ENCODE measurements around the gene SLC5A4.

Gene SLC5A4

GRCh38 chr22:32255217-32255616, at the start of gene SLC5A4:
Gene SLC5A4, minus strand, starts transcription at chr22:32255347. Its CDS starts 18 bp downstream, at chr22:32255329.
- TF ChIP-seq NFIC (IDR thresholded peaks at IDR 0.05), result no peak
- no peak for TF ChIP-seq EGR1 (IDR thresholded peaks at IDR 0.05)
- no peak for TF ChIP-seq RAD21 (IDR thresholded peaks at IDR 0.05; ENCODE audit: low read depth)
- TF ChIP-seq TCF12 (IDR thresholded peaks at IDR 0.05; ENCODE audit: low read depth), result no peak
- TF ChIP-seq CEBPB (IDR thresholded peaks at IDR 0.05), result no peak
- no peak for TF ChIP-seq TAF1 (IDR thresholded peaks at IDR 0.05; ENCODE audit: low read depth)
- TF ChIP-seq, protein P1, sequence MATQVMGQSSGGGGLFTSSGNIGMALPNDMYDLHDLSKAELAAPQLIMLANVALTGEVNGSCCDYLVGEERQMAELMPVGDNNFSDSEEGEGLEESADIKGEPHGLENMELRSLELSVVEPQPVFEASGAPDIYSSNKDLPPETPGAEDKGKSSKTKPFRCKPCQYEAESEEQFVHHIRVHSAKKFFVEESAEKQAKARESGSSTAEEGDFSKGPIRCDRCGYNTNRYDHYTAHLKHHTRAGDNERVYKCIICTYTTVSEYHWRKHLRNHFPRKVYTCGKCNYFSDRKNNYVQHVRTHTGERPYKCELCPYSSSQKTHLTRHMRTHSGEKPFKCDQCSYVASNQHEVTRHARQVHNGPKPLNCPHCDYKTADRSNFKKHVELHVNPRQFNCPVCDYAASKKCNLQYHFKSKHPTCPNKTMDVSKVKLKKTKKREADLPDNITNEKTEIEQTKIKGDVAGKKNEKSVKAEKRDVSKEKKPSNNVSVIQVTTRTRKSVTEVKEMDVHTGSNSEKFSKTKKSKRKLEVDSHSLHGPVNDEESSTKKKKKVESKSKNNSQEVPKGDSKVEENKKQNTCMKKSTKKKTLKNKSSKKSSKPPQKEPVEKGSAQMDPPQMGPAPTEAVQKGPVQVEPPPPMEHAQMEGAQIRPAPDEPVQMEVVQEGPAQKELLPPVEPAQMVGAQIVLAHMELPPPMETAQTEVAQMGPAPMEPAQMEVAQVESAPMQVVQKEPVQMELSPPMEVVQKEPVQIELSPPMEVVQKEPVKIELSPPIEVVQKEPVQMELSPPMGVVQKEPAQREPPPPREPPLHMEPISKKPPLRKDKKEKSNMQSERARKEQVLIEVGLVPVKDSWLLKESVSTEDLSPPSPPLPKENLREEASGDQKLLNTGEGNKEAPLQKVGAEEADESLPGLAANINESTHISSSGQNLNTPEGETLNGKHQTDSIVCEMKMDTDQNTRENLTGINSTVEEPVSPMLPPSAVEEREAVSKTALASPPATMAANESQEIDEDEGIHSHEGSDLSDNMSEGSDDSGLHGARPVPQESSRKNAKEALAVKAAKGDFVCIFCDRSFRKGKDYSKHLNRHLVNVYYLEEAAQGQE (IDR thresholded peaks at IDR 0.05; ENCODE audit: low read depth), result no peak
- TF ChIP-seq TEAD4 (IDR thresholded peaks at IDR 0.05), result no peak
- TF ChIP-seq CREB1 (IDR thresholded peaks at IDR 0.05; ENCODE audit: low read depth), result no peak
- TF ChIP-seq, protein P2, sequence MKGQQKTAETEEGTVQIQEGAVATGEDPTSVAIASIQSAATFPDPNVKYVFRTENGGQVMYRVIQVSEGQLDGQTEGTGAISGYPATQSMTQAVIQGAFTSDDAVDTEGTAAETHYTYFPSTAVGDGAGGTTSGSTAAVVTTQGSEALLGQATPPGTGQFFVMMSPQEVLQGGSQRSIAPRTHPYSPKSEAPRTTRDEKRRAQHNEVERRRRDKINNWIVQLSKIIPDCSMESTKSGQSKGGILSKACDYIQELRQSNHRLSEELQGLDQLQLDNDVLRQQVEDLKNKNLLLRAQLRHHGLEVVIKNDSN (IDR thresholded peaks at IDR 0.05), result no peak

DNA sequence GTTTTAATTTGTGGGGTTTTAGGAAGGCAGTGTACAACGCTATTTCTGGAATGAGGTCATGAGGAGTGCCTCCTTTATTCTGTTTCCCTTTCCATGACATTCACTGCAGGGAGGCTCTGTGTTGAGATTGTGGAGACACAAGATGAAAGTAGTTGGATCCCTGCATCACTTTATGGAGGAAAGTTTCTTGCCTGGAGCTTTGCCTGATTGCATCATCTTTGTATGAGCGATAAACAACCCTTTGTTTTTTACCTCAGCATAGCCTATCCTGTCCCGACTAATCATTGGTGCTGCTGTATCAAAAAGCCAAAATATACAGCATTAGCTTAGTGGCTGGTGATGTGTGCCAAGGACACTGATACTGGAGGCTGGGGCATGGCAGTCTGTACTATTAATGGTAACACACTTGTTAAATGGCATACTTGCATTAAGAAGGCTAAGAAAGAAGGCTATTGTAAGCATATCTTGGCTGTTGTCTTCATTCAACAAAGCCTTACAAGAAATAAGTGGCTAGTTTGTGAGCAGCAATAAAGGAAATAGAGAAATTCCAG, 31.2 kb upstream of the SLC5A4 start:
- TF ChIP-seq YY1 (IDR thresholded peaks at IDR 0.05; ENCODE audit: low read depth), result no peak
- no peak for TF ChIP-seq TAF1 (IDR thresholded peaks at IDR 0.05; ENCODE audit: low read depth)
- TF ChIP-seq, protein P1 (IDR thresholded peaks at IDR 0.05; ENCODE audit: low read depth), result no peak
- TF ChIP-seq TEAD4 (IDR thresholded peaks at IDR 0.05), result no peak
- TF ChIP-seq EGR1 (IDR thresholded peaks at IDR 0.05), result no peak
- no peak for TF ChIP-seq TCF12 (IDR thresholded peaks at IDR 0.05; ENCODE audit: low read depth)
- TF ChIP-seq CREB1 (IDR thresholded peaks at IDR 0.05; ENCODE audit: low read depth), result no peak
- TF ChIP-seq, protein P2 (IDR thresholded peaks at IDR 0.05), result no peak
- TF ChIP-seq RAD21 (IDR thresholded peaks at IDR 0.05; ENCODE audit: low read depth), result no peak
- TF ChIP-seq FOXM1 (IDR thresholded peaks at IDR 0.05; ENCODE audit: borderline replicate concordance, low read depth), result no peak
- no peak for TF ChIP-seq ZBTB7A (IDR thresholded peaks at IDR 0.05; ENCODE audit: low read depth)
- TF ChIP-seq, protein P3, sequence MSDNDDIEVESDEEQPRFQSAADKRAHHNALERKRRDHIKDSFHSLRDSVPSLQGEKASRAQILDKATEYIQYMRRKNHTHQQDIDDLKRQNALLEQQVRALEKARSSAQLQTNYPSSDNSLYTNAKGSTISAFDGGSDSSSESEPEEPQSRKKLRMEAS (IDR thresholded peaks at IDR 0.05), result no peak
- no peak for TF ChIP-seq CEBPB (IDR thresholded peaks at IDR 0.05)
- TF ChIP-seq NFIC (IDR thresholded peaks at IDR 0.05), result no peak
- no peak for TF ChIP-seq EP300 (IDR thresholded peaks at IDR 0.05; ENCODE audit: borderline replicate concordance)

- TF ChIP-seq TEAD4 (IDR thresholded peaks at IDR 0.05), result peak; percentile 38; the same call in 1 of the 2 replicates
- 0 out of 2 replicates have a peak, but pooled peaks have one; percentile 17 for TF ChIP-seq TCF12 (IDR thresholded peaks at IDR 0.05; ENCODE audit: low read depth)
- TF ChIP-seq CEBPB (IDR thresholded peaks at IDR 0.05), result no peak
- TF ChIP-seq, protein P3 (IDR thresholded peaks at IDR 0.05), result peak; percentile 50
- TF ChIP-seq EP300 (IDR thresholded peaks at IDR 0.05; ENCODE audit: borderline replicate concordance), result no peak; the same call in 1 of the 2 replicates
- TF ChIP-seq NFIC (IDR thresholded peaks at IDR 0.05), result peak; percentile 45; the same call in 1 of the 2 replicates
- no peak for TF ChIP-seq ZBTB7A (IDR thresholded peaks at IDR 0.05; ENCODE audit: low read depth)
These were observed 25.9 kb upstream of the SLC5A4 start for GRCh38 chr22:32281072-32281471.

DNA sequence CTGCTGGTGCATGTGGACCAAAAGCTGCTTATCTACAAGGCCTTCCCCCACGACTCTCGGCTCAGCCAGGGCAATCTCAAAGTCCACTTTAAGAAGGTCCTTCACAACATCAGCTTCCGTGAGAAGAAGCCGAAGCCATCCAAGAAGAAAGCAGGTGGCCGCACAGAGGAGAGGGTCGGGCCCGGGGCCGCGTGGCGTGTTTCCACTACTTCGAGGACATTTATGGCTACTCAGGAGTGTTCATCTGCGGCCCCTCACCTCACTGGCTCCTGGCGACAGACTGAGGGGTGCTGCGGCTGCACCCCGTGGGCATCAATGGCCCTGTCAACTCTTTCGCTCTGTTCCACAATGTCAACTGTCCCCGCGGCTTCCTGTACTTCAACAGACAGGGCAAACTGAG, 16.2 kb upstream of the SLC5A4 start:
- TF ChIP-seq ZBTB7A (IDR thresholded peaks at IDR 0.05; ENCODE audit: low read depth), result no peak
- no peak for TF ChIP-seq FOXM1 (IDR thresholded peaks at IDR 0.05; ENCODE audit: borderline replicate concordance, low read depth)
- no peak for TF ChIP-seq EP300 (IDR thresholded peaks at IDR 0.05; ENCODE audit: borderline replicate concordance)
- TF ChIP-seq YY1 (IDR thresholded peaks at IDR 0.05; ENCODE audit: low read depth), result no peak
- no peak for TF ChIP-seq TEAD4 (IDR thresholded peaks at IDR 0.05)
- no peak for TF ChIP-seq RAD21 (IDR thresholded peaks at IDR 0.05; ENCODE audit: low read depth)
- TF ChIP-seq CREB1 (IDR thresholded peaks at IDR 0.05; ENCODE audit: low read depth), result no peak
- no peak for TF ChIP-seq CEBPB (IDR thresholded peaks at IDR 0.05)
- no peak for TF ChIP-seq TAF1 (IDR thresholded peaks at IDR 0.05; ENCODE audit: low read depth)

DNA sequence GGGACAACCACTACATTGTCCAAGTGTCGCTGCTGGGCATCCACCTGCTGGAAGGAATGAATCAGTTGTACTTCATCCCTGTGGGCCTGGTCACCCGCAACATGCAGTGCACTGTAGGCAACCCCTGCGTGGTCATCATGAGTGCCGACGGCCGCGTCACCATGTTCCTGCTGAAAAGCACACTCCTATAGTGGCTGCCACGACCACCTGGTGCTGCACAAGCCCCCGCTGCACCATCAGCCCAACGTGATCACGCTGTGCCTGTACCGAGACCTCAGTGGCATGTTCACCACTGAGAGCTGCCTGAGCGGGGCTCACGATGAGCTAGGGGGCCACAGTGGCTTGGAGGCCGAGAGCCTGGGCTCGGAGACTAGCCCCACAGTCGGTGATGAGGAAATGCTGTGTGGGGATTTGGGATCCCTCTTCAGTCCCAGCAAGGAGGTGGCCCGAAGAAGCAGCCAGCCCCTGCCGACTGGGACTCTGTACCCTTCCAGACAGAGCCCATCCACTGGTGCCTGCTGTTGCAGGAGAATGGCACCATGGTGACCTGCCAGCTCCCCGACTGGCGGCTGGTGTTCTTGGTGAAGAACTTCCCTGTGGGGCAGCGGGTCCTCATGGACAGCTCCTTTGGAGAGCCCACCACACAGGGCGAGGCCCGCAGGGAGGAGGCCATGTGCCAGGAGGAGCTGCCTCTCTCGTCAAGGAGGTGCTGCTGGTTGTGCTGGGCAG, 15.7 kb upstream of the SLC5A4 start:
- TF ChIP-seq EGR1 (IDR thresholded peaks at IDR 0.05) (no peak), ZBTB7A (IDR thresholded peaks at IDR 0.05; ENCODE audit: low read depth) (no peak), TEAD4 (IDR thresholded peaks at IDR 0.05) (no peak), CEBPB (IDR thresholded peaks at IDR 0.05) (no peak), TAF1 (IDR thresholded peaks at IDR 0.05; ENCODE audit: low read depth) (no peak), TCF12 (IDR thresholded peaks at IDR 0.05; ENCODE audit: low read depth) (no peak), RAD21 (IDR thresholded peaks at IDR 0.05; ENCODE audit: low read depth) (no peak), FOXM1 (IDR thresholded peaks at IDR 0.05; ENCODE audit: borderline replicate concordance, low read depth) (no peak), YY1 (IDR thresholded peaks at IDR 0.05; ENCODE audit: low read depth) (no peak), CREB1 (IDR thresholded peaks at IDR 0.05; ENCODE audit: low read depth) (no peak)
- TF ChIP-seq, protein P2 (IDR thresholded peaks at IDR 0.05), result no peak
- TF ChIP-seq, protein P3 (IDR thresholded peaks at IDR 0.05), result no peak

Data from Ishikawa (cell line).